HCT116 (cell line): Measurements from ENCODE around the gene ATP12A. TPM values are rescaled to one million over a fixed set of nuclear protein-coding genes. Genes with fewer than 3 reads are reported as not detected.

ENCODE experiments used
- ATAC-seq: fragments of 200-7000 bp; cut with Tn5 transposase; 2 replicates; pipeline ENCODE4 v1.9.1; 2020; ENCODE audit warnings: mild to moderate bottlenecking, moderate library complexity
- BruUV-seq: library from RNA; stranded (reverse); fragments of 400-500 nt; replicated peaks from 2 replicates; lab custom pipeline; 2021; lab: Mats Ljungman, UMichigan
- CTCF ChIA-PET: fragments of 300-600 bp; sonication (Branson Sonifier 250); formaldehyde crosslinking; loops from one replicate; lab custom pipeline; 2021; ENCODE audit warnings: antibody characterized with exemption; lab: Charles Lee
- POLR2A ChIA-PET: fragments of 300-600, 350-600 bp; sonication (Branson Sonifier 250); formaldehyde crosslinking; loops from one replicate; lab custom pipeline; 2021; ENCODE audit warnings: antibody characterized with exemption; lab: Charles Lee
- RAD21 ChIA-PET, 2 experiments: fragments of 300-600 bp; sonication (Branson Sonifier 250); formaldehyde crosslinking; loops; one replicate each; lab custom pipeline; 2023; ENCODE audit warnings: low total read pairs in 2 of 2; ENCODE audit not compliant: uncharacterized antibody in 2 of 2, unreplicated experiment in 2 of 2, low non-redundant PET in 1 of 2; lab: Charles Lee
- DNase-seq: peaks from one replicate; pipeline ENCODE4 v3.0.0-alpha.2; 2010; ENCODE audit warnings: low read depth, low spot score
- H2AFZ ChIP-seq: fragments of 200-600 bp; shearing (Covaris generic), sonication (generic); 2 replicates; pipeline ENCODE4 v1.6.1; 2017; ENCODE audit warnings: low read depth, mixed run types, mixed read lengths, antibody characterized with exemption, low read length; ENCODE audit not compliant: poor library complexity, severe bottlenecking
- H3K27ac ChIP-seq: 2 replicates; pipeline ENCODE4 v1.5.1; 2012; ENCODE audit warnings: low read depth, low read length
- H3K27me3 ChIP-seq: fragments of 200-600 bp; sonication (generic); 2 replicates; pipeline ENCODE4 v1.6.1; 2016; ENCODE audit warnings: mixed run types, low read length, mixed read lengths; ENCODE audit not compliant: insufficient read depth
- H3K36me3 ChIP-seq, 2 experiments: fragments of 200-500 bp in 1 of 2; fragments of 200-600 bp in 1 of 2; sonication (Bioruptor generic) in 1 of 2; sonication (generic) in 1 of 2; 2 replicates each; pipeline versions ENCODE4 v1.5.1 to v1.6.1; 2014 to 2016; ENCODE audit warnings: low read length in 2 of 2, inconsistent platforms in 1 of 2, mixed read lengths in 1 of 2, mixed run types in 1 of 2; ENCODE audit not compliant: insufficient read depth in 2 of 2, control insufficient read depth in 1 of 2
- H3K4me1 ChIP-seq, 2 experiments: fragments of 200-600 bp in 1 of 2; sonication (generic) in 1 of 2; 2 replicates each; pipeline versions ENCODE4 v1.5.1 to v1.6.1; 2012 to 2017; ENCODE audit warnings: low read length in 2 of 2, inconsistent platforms in 1 of 2, mild to moderate bottlenecking in 1 of 2, mixed read lengths in 1 of 2, mixed run types in 1 of 2, moderate library complexity in 1 of 2; ENCODE audit not compliant: insufficient read depth in 2 of 2, control insufficient read depth in 1 of 2
- H3K4me2 ChIP-seq: fragments of 200-600 bp; sonication (generic); 2 replicates; pipeline ENCODE4 v1.6.1; 2017; ENCODE audit warnings: mixed run types, low read length, mixed read lengths
- H3K4me3 ChIP-seq, 2 experiments: fragments of 200-600 bp in 1 of 2; sonication (generic) in 1 of 2; replicated peaks in 1 of 2; 2 replicates each; pipeline ENCODE4 v1.5.1; 2011 to 2016; ENCODE audit warnings: low read length in 2 of 2, control low read depth in 1 of 2, low read depth in 1 of 2, mild to moderate bottlenecking in 1 of 2, mixed read lengths in 1 of 2, mixed run types in 1 of 2
- H3K79me2 ChIP-seq: fragments of 200-600 bp; sonication (generic); 2 replicates; pipeline ENCODE4 v1.6.1; 2017; ENCODE audit warnings: mild to moderate bottlenecking, mixed run types, low read length, moderate library complexity, mixed read lengths; ENCODE audit not compliant: insufficient read depth
- H3K9ac ChIP-seq: fragments of 200-600 bp; sonication (generic); 2 replicates; pipeline ENCODE4 v1.6.1; 2016; ENCODE audit warnings: low read length, mixed read lengths
- H3K9me2 ChIP-seq: fragments of 200-600 bp; sonication (generic), shearing (Covaris generic); 2 replicates; pipeline ENCODE4 v1.6.1; 2017; ENCODE audit warnings: mixed run types, mild to moderate bottlenecking, moderate library complexity; ENCODE audit not compliant: insufficient read depth
- H3K9me3 ChIP-seq, 2 experiments: fragments of 200-500 bp in 1 of 2; fragments of 200-600 bp in 1 of 2; sonication (Bioruptor generic) in 1 of 2; sonication (generic) in 1 of 2; 2 replicates each; pipeline ENCODE4 v1.6.1; 2014 to 2017; ENCODE audit warnings: low read length in 2 of 2, mixed read lengths in 2 of 2, inconsistent platforms in 1 of 2, low read depth in 1 of 2, mild to moderate bottlenecking in 1 of 2, mixed run types in 1 of 2, moderate library complexity in 1 of 2; ENCODE audit not compliant: control insufficient read depth in 1 of 2, insufficient read depth in 1 of 2
- H4K20me1 ChIP-seq: fragments of 200-600 bp; sonication (generic), shearing (Covaris generic); 2 replicates; pipeline ENCODE4 v1.6.1; 2017; ENCODE audit warnings: mixed run types, mild to moderate bottlenecking, moderate library complexity; ENCODE audit not compliant: insufficient read depth
- ATF3 ChIP-seq: IDR thresholded peaks from 2 replicates; pipeline ENCODE4 v1.6.1; 2012
- CBX3 ChIP-seq: IDR thresholded peaks from 2 replicates; pipeline ENCODE4 v1.6.1; 2012; ENCODE audit warnings: low read depth
- CEBPB ChIP-seq: IDR thresholded peaks from 2 replicates; pipeline ENCODE4 v1.6.1; 2012; ENCODE audit warnings: low read depth
- EGR1 ChIP-seq: IDR thresholded peaks from 2 replicates; pipeline ENCODE4 v1.6.1; 2012; ENCODE audit warnings: low read depth
- ELF1 ChIP-seq: IDR thresholded peaks from 2 replicates; pipeline ENCODE4 v1.6.1; 2012; ENCODE audit warnings: low read depth, borderline replicate concordance
- EZH2 ChIP-seq: fragments of 200-600 bp; sonication (generic); IDR thresholded peaks from 2 replicates; pipeline ENCODE4 v1.6.1; 2017; ENCODE audit warnings: antibody characterized with exemption, mixed run types
- MAX ChIP-seq: IDR thresholded peaks from 2 replicates; pipeline ENCODE4 v1.6.1; 2012
- POLR2A ChIP-seq: IDR thresholded peaks from 2 replicates; pipeline ENCODE4 v1.7.0; 2011; ENCODE audit warnings: borderline replicate concordance; ENCODE audit not compliant: insufficient read depth, insufficient read length; ENCODE audit errors: extremely low read depth
- POLR2AphosphoS5 ChIP-seq: IDR thresholded peaks from 2 replicates; pipeline ENCODE4 v1.6.1; 2011; ENCODE audit warnings: mild to moderate bottlenecking, low read depth, low read length, moderate library complexity
- SIN3A ChIP-seq: IDR thresholded peaks from 2 replicates; pipeline ENCODE4 v1.6.1; 2012; ENCODE audit warnings: low read depth
- SP1 ChIP-seq: IDR thresholded peaks from 2 replicates; pipeline ENCODE4 v1.6.1; 2012; ENCODE audit warnings: low read depth
- ZBTB33 ChIP-seq: IDR thresholded peaks from 2 replicates; pipeline ENCODE4 v1.6.1; 2011; ENCODE audit warnings: mild to moderate bottlenecking, low read length, moderate library complexity; ENCODE audit not compliant: insufficient replicate concordance; ENCODE audit errors: extremely low read depth
- ZFX ChIP-seq: fragments of 450-650 bp; IDR thresholded peaks from 2 replicates; pipeline ENCODE4 v1.6.1; 2017
- ZNF274 ChIP-seq: fragments of 200-500 bp; sonication (Bioruptor generic); IDR thresholded peaks from 2 replicates; pipeline ENCODE4 v1.6.1; 2014; ENCODE audit warnings: mild to moderate bottlenecking, low read depth, low read length, inconsistent platforms
- intact Hi-C: fragments of 100-400 bp; cut with micrococcal nuclease; formaldehyde crosslinking; loops from 2 replicates; pipeline ENCODE4 v1.10.0; 2022
- total RNA-seq: library from RNA; stranded (reverse); gene quantifications from one replicate; pipeline ENCODE4 v1.2.1, GENCODE V29; 2021; ENCODE audit not compliant: unreplicated experiment

ATP12A gene
- total RNA-seq, 1 experiment from 2014 or later: 0.30 TPM

- no peak overlapping the region for H3K9ac ChIP-seq
- ChIA-PET POLR2A (no interaction called here), CTCF (interaction anchor here (1.0 kb wide), 1 partner anchor 15 kb away, joined by 3 read pairs; no protein-coding TSS in a partner anchor), RAD21 (no interaction called here)
- intact Hi-C loops: no loop called here
- TF ChIP-seq ZFX (no peak), SIN3A (no peak), EZH2 (no peak), MAX (no peak), CEBPB (no peak), POLR2AphosphoS5 (no peak), ATF3 (no peak), ZBTB33 (no peak), SP1 (no peak), ELF1 (no peak), EGR1 (no peak), CBX3 (no peak), POLR2A (no peak), ZNF274 (no peak)
- no peak for ATAC-seq
- no peaks in the 10 kb centered on the region for H3K4me1 ChIP-seq
- no peak overlapping the region for H2AFZ ChIP-seq
- no peak overlapping the region for H3K4me3 ChIP-seq
- H3K36me3 ChIP-seq: no peaks in the 10 kb centered on the region
- H4K20me1 ChIP-seq: no peaks in the 10 kb centered on the region
- no peaks in the 10 kb centered on the region for H3K9me2 ChIP-seq
- no peaks in the 10 kb centered on the region for H3K79me2 ChIP-seq
- DNase-seq: no peak
- no peak overlapping the region for H3K4me2 ChIP-seq
- BruUV-seq: no TSS peak
- no peak overlapping the region for H3K27ac ChIP-seq
- H3K9me3 ChIP-seq: no peaks in the 10 kb centered on the region
- H3K27me3 ChIP-seq: no peaks in the 10 kb centered on the region
These were observed 29.1 kb downstream of the ATP12A start for GRCh38 chr13:24709186-24709913.
